ENCODE results near the gene STAP1. TPM values are rescaled to one million over a fixed set of nuclear protein-coding genes. Genes with fewer than 3 reads are reported as not detected.
"Not testable (repeated sequence)": the region's sequence is repeated elsewhere in the genome, so short reads cannot be mapped to it uniquely, and the experiment has no call there.

The STAP1 gene
- total RNA-seq, 6 experiments from 2014 or later, result not detected

GRCh38 chr4:67522851-67523671 is 35.5 kb upstream of the STAP1 start:
- intact Hi-C loops (cut with DNase I), result no loop called here
- no peak for TF ChIP-seq POLR2A (IDR thresholded peaks at IDR 0.05)
- TF ChIP-seq, protein P1, sequence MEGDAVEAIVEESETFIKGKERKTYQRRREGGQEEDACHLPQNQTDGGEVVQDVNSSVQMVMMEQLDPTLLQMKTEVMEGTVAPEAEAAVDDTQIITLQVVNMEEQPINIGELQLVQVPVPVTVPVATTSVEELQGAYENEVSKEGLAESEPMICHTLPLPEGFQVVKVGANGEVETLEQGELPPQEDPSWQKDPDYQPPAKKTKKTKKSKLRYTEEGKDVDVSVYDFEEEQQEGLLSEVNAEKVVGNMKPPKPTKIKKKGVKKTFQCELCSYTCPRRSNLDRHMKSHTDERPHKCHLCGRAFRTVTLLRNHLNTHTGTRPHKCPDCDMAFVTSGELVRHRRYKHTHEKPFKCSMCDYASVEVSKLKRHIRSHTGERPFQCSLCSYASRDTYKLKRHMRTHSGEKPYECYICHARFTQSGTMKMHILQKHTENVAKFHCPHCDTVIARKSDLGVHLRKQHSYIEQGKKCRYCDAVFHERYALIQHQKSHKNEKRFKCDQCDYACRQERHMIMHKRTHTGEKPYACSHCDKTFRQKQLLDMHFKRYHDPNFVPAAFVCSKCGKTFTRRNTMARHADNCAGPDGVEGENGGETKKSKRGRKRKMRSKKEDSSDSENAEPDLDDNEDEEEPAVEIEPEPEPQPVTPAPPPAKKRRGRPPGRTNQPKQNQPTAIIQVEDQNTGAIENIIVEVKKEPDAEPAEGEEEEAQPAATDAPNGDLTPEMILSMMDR (IDR thresholded peaks at IDR 0.05), result no peak

GRCh38 chr4:67524140-67524539 is 34.4 kb upstream of the STAP1 start:
- H3K4me3 ChIP-seq; H3K36me3 ChIP-seq; H3K27ac ChIP-seq; DNase-seq; H3K4me1 ChIP-seq; intact Hi-C loops (cut with DNase I); ATAC-seq; H3K27me3 ChIP-seq; H3K9me3 ChIP-seq: not testable (repeated sequence)
- 65% methylated on average over 3 of the region's 3 CpGs for WGBS (ENCODE audit: insufficient coverage, low coverage, low lambda C conversion rate, missing lambda C conversion rate)

More at GRCh38 chr4:67522851-67523671, 35.5 kb upstream of the STAP1 start:
- H3K4me3 ChIP-seq, result no peak overlapping the region
- H3K27me3 ChIP-seq, result no peaks in the 10 kb centered on the region
- no peak overlapping the region for H3K27ac ChIP-seq
- H3K36me3 ChIP-seq, result peaks cover 0 to 10% (median 0%) of the 10 kb centered on the region in 4 donors
- ATAC-seq, result peak in 3 of 4 donors; percentile 27 to 38 (median 28)
- 85% methylated on average over 7 of the region's 10 CpGs for WGBS (ENCODE audit: insufficient coverage, low coverage, low lambda C conversion rate, missing lambda C conversion rate)
- H3K9me3 ChIP-seq, result no peaks in the 10 kb centered on the region
- no peak for DNase-seq
- no peaks in the 10 kb centered on the region for H3K4me1 ChIP-seq

DNA sequence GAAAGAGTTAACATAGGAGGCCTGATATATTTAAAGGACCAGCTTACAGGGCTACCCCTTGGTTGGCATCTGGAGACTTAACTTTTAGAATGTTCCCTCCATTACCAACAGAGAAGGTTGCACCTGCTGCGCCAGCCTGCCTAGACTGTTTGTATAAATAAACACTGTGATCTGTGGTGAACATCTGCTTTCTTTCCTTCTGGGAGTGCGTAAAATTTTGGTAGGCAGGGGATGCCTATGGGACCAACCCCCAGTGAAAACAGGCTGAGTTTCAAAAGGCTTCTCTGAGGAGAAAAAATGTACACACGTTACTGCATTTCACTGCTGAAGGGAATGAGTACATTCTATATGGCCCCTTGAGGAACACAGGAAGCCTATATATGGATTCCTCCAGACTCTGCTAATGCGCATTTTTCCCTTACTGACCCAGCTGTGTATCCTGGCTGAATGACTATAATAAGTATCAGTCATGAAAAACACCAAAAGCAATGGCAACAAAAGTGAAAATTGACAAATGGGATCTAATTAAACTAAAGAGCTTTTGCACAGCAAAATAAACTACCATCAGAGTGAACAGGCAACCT is 27.1 kb upstream of the STAP1 start:
- 100% methylated on average over 1 of the region's 4 CpGs for WGBS (ENCODE audit: insufficient coverage, low coverage, low lambda C conversion rate, missing lambda C conversion rate)
- Histone ChIP-seq H3K27me3 (no peaks in the 10 kb centered on the region), H3K4me3 (no peak overlapping the region), H3K9me3 (no peaks in the 10 kb centered on the region), H3K4me1 (no peaks in the 10 kb centered on the region), H3K27ac (no peak overlapping the region), H3K36me3 (peaks cover 0 to 25% (median 1%) of the 10 kb centered on the region in 4 donors)
- no peak for ATAC-seq
- no peak for DNase-seq
- intact Hi-C loops (cut with DNase I), result no loop called here
- TF ChIP-seq, protein P1 (IDR thresholded peaks at IDR 0.05), result no peak
- TF ChIP-seq POLR2A (IDR thresholded peaks at IDR 0.05), result no peak

DNA sequence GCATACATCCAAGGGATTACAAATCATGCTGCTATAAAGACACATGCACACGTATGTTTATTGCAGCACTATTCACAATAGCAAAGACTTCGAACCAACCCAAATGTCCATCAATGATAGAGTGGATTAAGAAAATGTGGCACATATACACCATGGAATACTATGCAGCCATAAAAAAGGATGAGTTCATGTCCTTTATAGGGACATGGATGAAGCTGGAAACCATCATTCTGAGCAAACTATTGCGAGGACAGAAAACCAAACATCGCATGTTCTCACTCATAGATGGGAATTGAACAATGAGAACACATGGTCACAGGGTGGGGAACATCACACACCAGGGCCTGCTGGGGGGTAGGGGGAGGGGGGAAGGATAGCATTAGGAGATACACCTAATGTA is 26.1 kb upstream of the STAP1 start:
- H3K9me3 ChIP-seq; H3K4me1 ChIP-seq; H3K27ac ChIP-seq; DNase-seq; H3K27me3 ChIP-seq; intact Hi-C loops (cut with DNase I); ATAC-seq; H3K4me3 ChIP-seq: not testable (repeated sequence)
- peaks cover 0 to 26% (median 1%) of the 10 kb centered on the region in 4 donors for H3K36me3 ChIP-seq
- 89% methylated on average over 4 of the region's 4 CpGs for WGBS (ENCODE audit: insufficient coverage, low coverage, low lambda C conversion rate, missing lambda C conversion rate)

- Histone ChIP-seq H3K4me3 (no peak overlapping the region), H3K27me3 (no peaks in the 10 kb centered on the region), H3K4me1 (no peaks in the 10 kb centered on the region), H3K36me3 (peaks cover 0 to 30% (median 1%) of the 10 kb centered on the region in 4 donors), H3K9me3 (no peaks in the 10 kb centered on the region), H3K27ac (no peak overlapping the region)
- DNase-seq (no peak), ATAC-seq (no peak)
- intact Hi-C loops (cut with DNase I), result no loop called here
- TF ChIP-seq, protein P1 (IDR thresholded peaks at IDR 0.05), result no peak
- TF ChIP-seq POLR2A (IDR thresholded peaks at IDR 0.05), result no peak
- 90% methylated on average over 3 of the region's 3 CpGs for WGBS (ENCODE audit: insufficient coverage, low coverage, low lambda C conversion rate, missing lambda C conversion rate)
These were observed 25.4 kb upstream of the STAP1 start for GRCh38 chr4:67533112-67533511.
